Measurements from ENCODE around the gene NDUFV1.
"Not testable (repeated sequence)": the region's sequence is repeated elsewhere in the genome, so short reads cannot be mapped to it uniquely, and the experiment has no call there.

NDUFV1 gene

GRCh38 chr11:67616431-67617242 is 9.9 kb downstream of the NDUFV1 start:
- peak overlapping the region; percentile 85 for H3K23ac ChIP-seq (ENCODE audit: low read depth, low read length, poor library complexity)
- peak overlapping the region; percentile 10 for H2BK5ac ChIP-seq (ENCODE audit: low read length)
- no peak overlapping the region for H2AFZ ChIP-seq (ENCODE audit: low read length)
- H4K91ac ChIP-seq (ENCODE audit: low read depth, low read length, poor library complexity) = no peak overlapping the region
- peak overlapping the region; percentile 24 for H2BK120ac ChIP-seq (ENCODE audit: low read depth, low read length)
- H3K27ac ChIP-seq (replicated peaks; ENCODE audit: low read length) = no peak overlapping the region
- H3K79me1 ChIP-seq (ENCODE audit: low read depth, low read length) = peaks cover 2% of the 10 kb centered on the region
- peak overlapping the region; percentile 38 for H3K9ac ChIP-seq (ENCODE audit: low read depth, low read length, poor library complexity)
- H3K4me1 ChIP-seq (ENCODE audit: control insufficient read depth in 2 of 2, insufficient read depth in 1 of 2, low read depth in 1 of 2, low read length in 2 of 2) = peaks cover 9 to 25% of the 10 kb centered on the region in 2 donors
- H3K4me3 ChIP-seq (ENCODE audit: low read length in 2 of 2) = no peak overlapping the region
- peaks cover 0 to 9% (median 0%) of the 10 kb centered on the region in 3 experiments for H3K27me3 ChIP-seq (ENCODE audit: control insufficient read depth in 3 of 3, insufficient read depth in 3 of 3, low read depth in 1 of 3, low read length in 3 of 3)
- peak overlapping the region; percentile 68 for H2AK5ac ChIP-seq (ENCODE audit: low read depth, low read length)
- peak overlapping the region; percentile 31 for H3K4me2 ChIP-seq (ENCODE audit: insufficient read depth, low read length, poor library complexity, severe bottlenecking)
- peaks cover 3 to 13% of the 10 kb centered on the region in 2 donors for H3K36me3 ChIP-seq (replicated peaks in 1 of 2; ENCODE audit: control insufficient read depth in 2 of 2, insufficient read depth in 2 of 2, low read length in 2 of 2)
- peak overlapping the region; percentile 84 for H2BK12ac ChIP-seq (ENCODE audit: low read length)
- no peak for DNase-seq (ENCODE audit: low spot score)
- peak overlapping the region; percentile 94 for H2BK15ac ChIP-seq (ENCODE audit: low read length)
- H3K4ac ChIP-seq (ENCODE audit: low read length) = no peak overlapping the region
- H3K9me3 ChIP-seq (replicated peaks in 1 of 2; ENCODE audit: control insufficient read depth in 2 of 2, insufficient read depth in 1 of 2, low read depth in 1 of 2, low read length in 2 of 2) = peaks cover 0 to 4% of the 10 kb centered on the region in 2 donors
- no CpG with 5 or more reads among the region's 11 CpGs for WGBS, 2 donors (ENCODE audit: extremely low coverage in 2 of 2, insufficient read length in 2 of 2, insufficient replicate concordance in 1 of 2)
- peak overlapping the region; percentile 75 for H3K14ac ChIP-seq (ENCODE audit: low read length)
- peak overlapping the region; percentile 91 for H3K18ac ChIP-seq (ENCODE audit: low read length)
- peak overlapping the region; percentile 33 for H4K8ac ChIP-seq (ENCODE audit: low read depth, low read length)

GRCh38 chr11:67617243-67617953 is 10.7 kb downstream of the NDUFV1 start:
- no peak overlapping the region for H3K4me2 ChIP-seq (ENCODE audit: insufficient read depth, low read length, poor library complexity, severe bottlenecking)
- no peak overlapping the region for H3K27ac ChIP-seq (replicated peaks; ENCODE audit: low read length)
- H2BK120ac ChIP-seq (ENCODE audit: low read depth, low read length) = no peak overlapping the region
- no peak overlapping the region for H4K91ac ChIP-seq (ENCODE audit: low read depth, low read length, poor library complexity)
- no peak overlapping the region for H2BK12ac ChIP-seq (ENCODE audit: low read length)
- peaks cover 0 to 6% of the 10 kb centered on the region in 2 donors for H3K36me3 ChIP-seq (replicated peaks in 1 of 2; ENCODE audit: control insufficient read depth in 2 of 2, insufficient read depth in 2 of 2, low read length in 2 of 2)
- H3K4me1 ChIP-seq (ENCODE audit: control insufficient read depth in 2 of 2, insufficient read depth in 1 of 2, low read depth in 1 of 2, low read length in 2 of 2) = peaks cover 9 to 25% of the 10 kb centered on the region in 2 donors
- no peak overlapping the region for H4K8ac ChIP-seq (ENCODE audit: low read depth, low read length)
- no peak for DNase-seq (ENCODE audit: low spot score)
- H3K18ac ChIP-seq (ENCODE audit: low read length) = no peak overlapping the region
- no peak overlapping the region for H3K14ac ChIP-seq (ENCODE audit: low read length)
- H3K79me1 ChIP-seq (ENCODE audit: low read depth, low read length) = peaks cover 2% of the 10 kb centered on the region
- peaks cover 0 to 9% (median 0%) of the 10 kb centered on the region in 3 experiments for H3K27me3 ChIP-seq (ENCODE audit: control insufficient read depth in 3 of 3, insufficient read depth in 3 of 3, low read depth in 1 of 3, low read length in 3 of 3)
- H2AFZ ChIP-seq (ENCODE audit: low read length) = no peak overlapping the region
- H3K4me3 ChIP-seq (ENCODE audit: low read length in 2 of 2) = no peak overlapping the region
- H3K23ac ChIP-seq (ENCODE audit: low read depth, low read length, poor library complexity) = no peak overlapping the region
- H3K9ac ChIP-seq (ENCODE audit: low read depth, low read length, poor library complexity) = no peak overlapping the region
- H3K4ac ChIP-seq (ENCODE audit: low read length) = no peak overlapping the region
- H3K9me3 ChIP-seq (replicated peaks in 1 of 2; ENCODE audit: control insufficient read depth in 2 of 2, insufficient read depth in 1 of 2, low read depth in 1 of 2, low read length in 2 of 2) = peaks cover 0 to 4% of the 10 kb centered on the region in 2 donors
- no peak overlapping the region for H2BK5ac ChIP-seq (ENCODE audit: low read length)
- no peak overlapping the region for H2BK15ac ChIP-seq (ENCODE audit: low read length)
- H2AK5ac ChIP-seq (ENCODE audit: low read depth, low read length) = no peak overlapping the region
- no CpG with 5 or more reads among the region's 7 CpGs for WGBS, 2 donors (ENCODE audit: extremely low coverage in 2 of 2, insufficient read length in 2 of 2, insufficient replicate concordance in 1 of 2)

GRCh38 chr11:67618901-67619659 is 12.3 kb downstream of the NDUFV1 start:
- H3K18ac ChIP-seq (ENCODE audit: low read length); H2BK120ac ChIP-seq (ENCODE audit: low read depth, low read length); H3K27me3 ChIP-seq (ENCODE audit: control insufficient read depth in 3 of 3, insufficient read depth in 3 of 3, low read depth in 1 of 3, low read length in 3 of 3); DNase-seq (ENCODE audit: low spot score); H3K79me1 ChIP-seq (ENCODE audit: low read depth, low read length); H2BK5ac ChIP-seq (ENCODE audit: low read length); H3K27ac ChIP-seq (replicated peaks; ENCODE audit: low read length); H3K23ac ChIP-seq (ENCODE audit: low read depth, low read length, poor library complexity); H2BK15ac ChIP-seq (ENCODE audit: low read length); H3K4ac ChIP-seq (ENCODE audit: low read length); H2AFZ ChIP-seq (ENCODE audit: low read length); H3K4me2 ChIP-seq (ENCODE audit: insufficient read depth, low read length, poor library complexity, severe bottlenecking); H3K36me3 ChIP-seq (replicated peaks in 1 of 2; ENCODE audit: control insufficient read depth in 2 of 2, insufficient read depth in 2 of 2, low read length in 2 of 2); H4K8ac ChIP-seq (ENCODE audit: low read depth, low read length); H2AK5ac ChIP-seq (ENCODE audit: low read depth, low read length); H3K9ac ChIP-seq (ENCODE audit: low read depth, low read length, poor library complexity); H3K4me3 ChIP-seq (ENCODE audit: low read length in 2 of 2); H3K14ac ChIP-seq (ENCODE audit: low read length); H4K91ac ChIP-seq (ENCODE audit: low read depth, low read length, poor library complexity); H3K9me3 ChIP-seq (replicated peaks in 1 of 2; ENCODE audit: control insufficient read depth in 2 of 2, insufficient read depth in 1 of 2, low read depth in 1 of 2, low read length in 2 of 2): not testable (repeated sequence)
- Histone ChIP-seq H3K4me1 (ENCODE audit: control insufficient read depth in 2 of 2, insufficient read depth in 1 of 2, low read depth in 1 of 2, low read length in 2 of 2) (peaks cover 9 to 21% of the 10 kb centered on the region in 2 donors), H2BK12ac (ENCODE audit: low read length) (peak overlapping the region; percentile 58)
- WGBS, 2 donors (ENCODE audit: extremely low coverage in 2 of 2, insufficient read length in 2 of 2, insufficient replicate concordance in 1 of 2) = no CpG with 5 or more reads among the region's 40 CpGs
